Transverse colon (tissue), 4 donors: ENCODE data around the gene MT1A. TPM values are rescaled to one million over a fixed set of nuclear protein-coding genes. Genes with fewer than 3 reads are reported as not detected.

Experiments used
- DNase-seq: peaks from one replicate; pipeline ENCODE4 v3.0.0-alpha.2; 2019
- H3K27ac ChIP-seq, 4 donors: fragments of 200-600 bp; sonication (generic); 2 replicates each; pipeline ENCODE4 v1.5.1; 2016 to 2018; ENCODE audit warnings: inconsistent platforms in 4 of 4
- H3K27me3 ChIP-seq: fragments of 200-600 bp; sonication (generic); 2 replicates; pipeline ENCODE4 v1.5.1; 2017; ENCODE audit warnings: inconsistent platforms
- H3K36me3 ChIP-seq, 4 donors: fragments of 200-600 bp; sonication (generic); 2 replicates each; pipeline ENCODE4 v1.5.1; 2017 to 2019; ENCODE audit warnings: inconsistent platforms in 4 of 4
- H3K4me1 ChIP-seq, 4 donors: fragments of 200-600 bp; sonication (generic); 2 replicates each; pipeline ENCODE4 v1.5.1; 2017 to 2020; ENCODE audit warnings: inconsistent platforms in 4 of 4
- H3K4me3 ChIP-seq, 4 donors: fragments of 200-600 bp; sonication (generic); 1 replicate in 1 of 4; 2 replicates in 3 of 4; pipeline versions ENCODE4 v1.5.1 to v1.6.1; 2017 to 2019; ENCODE audit warnings: inconsistent platforms in 4 of 4
- H3K9me3 ChIP-seq, 2 donors: fragments of 200-600 bp; sonication (generic); 2 replicates each; pipeline ENCODE4 v1.5.1; 2017 to 2019; ENCODE audit warnings: inconsistent platforms in 2 of 2
- EP300 ChIP-seq: sonication (generic); formaldehyde crosslinking; IDR thresholded peaks from one replicate; pipeline ENCODE4 v1.6.1; 2017; ENCODE audit warnings: antibody characterized with exemption, low read depth
- POLR2A ChIP-seq: fragments of 450-650 bp; IDR thresholded peaks from one replicate; pipeline ENCODE4 v1.6.1; 2016; ENCODE audit warnings: antibody characterized with exemption, mild to moderate bottlenecking, moderate library complexity
- POLR2AphosphoS5 ChIP-seq, 3 donors: sonication (generic); formaldehyde crosslinking; IDR thresholded peaks; one replicate each; pipeline ENCODE4 v1.6.1; 2016; ENCODE audit warnings: antibody characterized with exemption in 3 of 3
- WGBS, 2 donors: methylation state at CpG; one replicate each; pipeline ENCODE4 v1.1.5; 2018; ENCODE audit warnings: low coverage in 1 of 2; 5-methylcytosine and 5-hydroxymethylcytosine counted together
- in situ Hi-C, 4 donors: fragments of 200-750 bp; cut with MboI; loops; one replicate each; pipeline versions ENCODE4 v1.15.0 to v1.15.1; 2017; ENCODE audit warnings: low sequenced_read_pairs in 3 of 4, low pct_ligation_motif_present in 1 of 4, low pct_unique_long_range_greater_than_20kb in 1 of 4
- intact Hi-C: fragments of 100-400 bp; cut with DNase I; formaldehyde crosslinking; loops from one replicate; pipeline ENCODE4 v1.15.1; 2023; ENCODE audit warnings: low total_unique reads
- total RNA-seq, 4 donors: library from RNA; depleted of rRNA; stranded (reverse); fragments of >200 nt; gene quantifications; one replicate each; pipeline ENCODE4 v1.1.0, GENCODE V29; 2016
- TF ChIP-seq, protein P1 (sequence below), 5 experiments: fragments of 200-600 bp in 3 of 5; fragments of 450-650 bp in 2 of 5; sonication (generic) in 3 of 5; IDR thresholded peaks; 1 replicate in 2 of 5; 2 replicates in 3 of 5; pipeline ENCODE4 v1.5.1; 2016 to 2017; ENCODE audit warnings: antibody characterized with exemption in 5 of 5, inconsistent platforms in 3 of 5, mild to moderate bottlenecking in 2 of 5, moderate library complexity in 1 of 5

Gene MT1A
- total RNA-seq, 4 donors from 2014 or later = 4.4 to 35.2 (median 4.9) TPM; not detected in 1

DNA sequence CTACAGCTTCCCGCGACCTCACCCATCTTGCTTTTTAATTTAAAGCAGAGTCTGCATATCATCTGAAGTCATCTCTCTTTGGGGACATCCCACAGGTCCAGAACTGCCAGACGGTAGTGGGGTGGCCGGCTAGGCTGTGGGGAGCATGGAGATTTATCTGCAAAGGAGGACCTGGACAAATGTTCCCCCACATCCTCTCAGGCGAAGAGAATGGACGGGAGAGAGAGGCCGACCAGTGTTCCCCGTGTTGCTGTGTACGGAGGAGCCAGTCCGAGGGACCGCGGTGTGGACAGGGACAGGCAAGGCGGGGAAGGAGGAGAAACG lies 6.7 kb upstream of the MT1A start:
- intact Hi-C loops (loop anchor here (1.0 kb wide), 1 partner anchor 23 kb away; the partner anchor contains the start of gene MT2A), in situ Hi-C loops (no loop called here)
- peaks cover 6 to 34% (median 21%) of the 10 kb centered on the region in 4 donors for H3K4me1 ChIP-seq
- DNase-seq = no peak
- TF ChIP-seq, protein P1, sequence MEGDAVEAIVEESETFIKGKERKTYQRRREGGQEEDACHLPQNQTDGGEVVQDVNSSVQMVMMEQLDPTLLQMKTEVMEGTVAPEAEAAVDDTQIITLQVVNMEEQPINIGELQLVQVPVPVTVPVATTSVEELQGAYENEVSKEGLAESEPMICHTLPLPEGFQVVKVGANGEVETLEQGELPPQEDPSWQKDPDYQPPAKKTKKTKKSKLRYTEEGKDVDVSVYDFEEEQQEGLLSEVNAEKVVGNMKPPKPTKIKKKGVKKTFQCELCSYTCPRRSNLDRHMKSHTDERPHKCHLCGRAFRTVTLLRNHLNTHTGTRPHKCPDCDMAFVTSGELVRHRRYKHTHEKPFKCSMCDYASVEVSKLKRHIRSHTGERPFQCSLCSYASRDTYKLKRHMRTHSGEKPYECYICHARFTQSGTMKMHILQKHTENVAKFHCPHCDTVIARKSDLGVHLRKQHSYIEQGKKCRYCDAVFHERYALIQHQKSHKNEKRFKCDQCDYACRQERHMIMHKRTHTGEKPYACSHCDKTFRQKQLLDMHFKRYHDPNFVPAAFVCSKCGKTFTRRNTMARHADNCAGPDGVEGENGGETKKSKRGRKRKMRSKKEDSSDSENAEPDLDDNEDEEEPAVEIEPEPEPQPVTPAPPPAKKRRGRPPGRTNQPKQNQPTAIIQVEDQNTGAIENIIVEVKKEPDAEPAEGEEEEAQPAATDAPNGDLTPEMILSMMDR (IDR thresholded peaks at IDR 0.05) = no peak
- no peak for TF ChIP-seq POLR2AphosphoS5 (IDR thresholded peaks at IDR 0.05)
- no peak for TF ChIP-seq POLR2A
- TF ChIP-seq EP300 = no peak
- peak overlapping the region; percentile 18 to 58 (median 45) for H3K4me3 ChIP-seq
- H3K27ac ChIP-seq = peak overlapping the region; percentile 53 to 74 (median 59)
- 36% methylated on average over 14 of the region's 14 CpGs; no CpG with 5 or more reads in 1 of the 2 donors for WGBS, 2 donors
- peaks cover 52% of the 10 kb centered on the region for H3K27me3 ChIP-seq
- H3K9me3 ChIP-seq = no peaks in the 10 kb centered on the region
- H3K36me3 ChIP-seq = no peaks in the 10 kb centered on the region

DNA sequence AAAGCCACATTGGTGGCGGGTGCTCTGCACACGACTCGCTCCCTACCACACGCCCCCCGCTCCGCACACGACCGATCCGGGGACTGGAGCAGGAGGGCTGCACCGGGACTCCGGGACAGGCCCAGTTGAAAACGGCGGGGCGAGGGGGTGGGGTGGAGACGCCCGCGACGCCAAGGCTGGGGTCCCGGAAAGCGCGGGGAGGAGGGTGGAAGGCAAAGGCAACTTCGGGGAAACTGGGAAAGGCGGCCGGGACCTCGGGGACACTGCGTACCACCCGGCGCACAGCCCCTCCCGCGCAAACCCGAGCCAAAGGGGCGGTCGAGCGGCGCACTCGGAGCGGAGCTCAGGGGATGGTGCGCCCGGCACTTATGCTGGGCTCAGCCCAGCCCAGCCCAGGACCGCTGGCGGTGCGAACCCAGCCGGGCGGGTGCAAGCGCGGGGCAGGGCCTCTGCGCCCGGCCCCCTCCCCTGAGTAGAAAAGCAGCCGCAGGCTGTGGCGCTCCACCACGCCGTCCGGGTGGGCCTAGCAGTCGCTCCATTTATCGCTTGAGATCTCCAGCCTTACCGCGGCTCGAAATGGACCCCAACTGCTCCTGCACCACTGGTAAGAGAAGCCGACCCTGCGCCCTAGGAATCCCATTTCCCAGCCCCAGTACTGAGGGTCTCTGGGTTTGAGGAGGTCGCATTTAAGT lies 6.2 kb upstream of the MT1A start, which contains the start of gene MT1M:
MT1M (plus strand) TSS at position 504 of the 692 bp plus-strand sequence; CDS start at position 577, 73 bp downstream.
- Histone ChIP-seq H3K27ac (peak within 1 kb of the TSS; percentile 53 to 74 (median 59)), H3K9me3 (no peaks in the 10 kb centered on the region), H3K4me1 (peaks cover 6 to 28% (median 17%) of the 10 kb centered on the region in 4 donors), H3K4me3 (peak within 1 kb of the TSS; percentile 18 to 58 (median 45)), H3K27me3 (peaks cover 57% of the 10 kb centered on the region), H3K36me3 (no peaks in the 10 kb centered on the region)
- in situ Hi-C loops = no loop called here
- intact Hi-C loops = loop anchor here (1.0 kb wide), 1 partner anchor 24 kb away; the partner anchor contains the start of gene MT2A
- peak; percentile 81 for TF ChIP-seq POLR2A
- TF ChIP-seq, protein P1 (IDR thresholded peaks at IDR 0.05) = no peak
- TF ChIP-seq EP300 = peak; percentile 93
- TF ChIP-seq POLR2AphosphoS5 (IDR thresholded peaks at IDR 0.05) = peak; percentile 65 to 82 (median 66)
- peak; percentile 43 for DNase-seq
- WGBS, 2 donors = 10% methylated on average over 37 of the region's 61 CpGs; no CpG with 5 or more reads in 1 of the 2 donors

DNA sequence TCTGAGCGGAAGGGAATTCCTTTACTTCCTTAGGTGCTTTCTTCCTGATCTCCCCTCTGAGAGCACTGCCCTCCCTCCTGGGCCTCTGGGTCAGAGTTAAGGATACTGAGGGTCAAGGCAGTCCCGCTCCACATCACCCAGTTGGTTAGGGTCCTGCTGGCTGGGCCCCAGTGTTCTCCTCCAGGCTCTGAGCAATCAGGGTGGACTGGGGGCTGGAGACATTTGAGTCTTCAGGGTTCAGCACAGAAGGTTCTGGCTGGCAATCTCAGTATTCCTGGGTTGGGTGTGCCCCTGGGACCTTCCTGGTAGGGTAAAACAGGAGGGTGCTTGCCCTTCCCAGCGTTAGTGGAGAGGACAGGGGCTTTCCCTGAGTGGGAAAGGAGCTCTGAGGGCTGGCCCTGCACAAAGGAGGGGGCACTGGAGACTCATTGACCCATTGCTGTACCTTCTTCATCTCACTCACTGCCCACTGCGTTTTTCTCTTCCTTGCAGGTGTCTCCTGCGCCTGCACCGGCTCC lies 5.6 kb upstream of the MT1A start:
- TF ChIP-seq, protein P1 (IDR thresholded peaks at IDR 0.05) = no peak
- TF ChIP-seq EP300 = no peak
- TF ChIP-seq POLR2AphosphoS5 (IDR thresholded peaks at IDR 0.05) = no peak
- no peak for TF ChIP-seq POLR2A
- Histone ChIP-seq H3K4me3 (peak overlapping the region; percentile 18 to 58 (median 45)), H3K27ac (peak overlapping the region; percentile 53 to 74 (median 59)), H3K4me1 (peaks cover 6 to 30% (median 19%) of the 10 kb centered on the region in 4 donors), H3K27me3 (peaks cover 63% of the 10 kb centered on the region), H3K9me3 (no peaks in the 10 kb centered on the region), H3K36me3 (no peaks in the 10 kb centered on the region)
- 61% methylated on average over 6 of the region's 6 CpGs; no CpG with 5 or more reads in 1 of the 2 donors for WGBS, 2 donors
- in situ Hi-C loops (no loop called here), intact Hi-C loops (loop anchor here (1.0 kb wide), 1 partner anchor 25 kb away; the partner anchor contains the start of gene MT2A)
- DNase-seq = no peak

DNA sequence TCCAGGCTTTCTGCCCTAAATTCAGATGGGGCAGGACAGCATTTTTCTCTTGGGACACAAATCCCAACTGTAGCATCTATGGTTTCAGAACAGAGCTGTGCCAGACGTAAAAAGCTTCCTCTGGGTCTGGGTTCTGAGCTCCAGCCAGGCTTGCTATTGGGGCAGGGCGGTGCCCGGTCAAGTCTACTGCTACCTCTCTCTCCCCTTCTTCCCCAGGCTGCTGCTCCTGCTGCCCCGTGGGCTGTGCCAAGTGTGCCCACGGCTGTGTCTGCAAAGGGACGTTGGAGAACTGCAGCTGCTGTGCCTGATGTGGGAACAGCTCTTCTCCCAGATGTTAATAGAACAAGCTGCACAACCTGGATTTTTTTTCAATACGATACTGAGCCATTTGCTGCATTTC lies 4.9 kb upstream of the MT1A start:
- H3K27me3 ChIP-seq = peaks cover 69% of the 10 kb centered on the region
- 43 to 70% methylated on average over 1 to 7 of the region's 7 CpGs for WGBS, 2 donors
- TF ChIP-seq, protein P1 (IDR thresholded peaks at IDR 0.05) = no peak
- no peak for TF ChIP-seq EP300
- TF ChIP-seq POLR2A = no peak
- TF ChIP-seq POLR2AphosphoS5 (IDR thresholded peaks at IDR 0.05) = no peak
- H3K27ac ChIP-seq = no peak overlapping the region
- DNase-seq = no peak
- H3K4me1 ChIP-seq = peaks cover 6 to 36% (median 26%) of the 10 kb centered on the region in 4 donors
- in situ Hi-C loops (no loop called here), intact Hi-C loops (no loop called here)
- H3K36me3 ChIP-seq = no peaks in the 10 kb centered on the region
- no peaks in the 10 kb centered on the region for H3K9me3 ChIP-seq
- H3K4me3 ChIP-seq = peak overlapping the region in 1 of 4 donors; percentile 58
